ENCODE results near the gene C5AR1. TPM values are rescaled to one million over a fixed set of nuclear protein-coding genes. Genes with fewer than 3 reads are reported as not detected.
"Not testable (repeated sequence)": the region's sequence is repeated elsewhere in the genome, so short reads cannot be mapped to it uniquely, and the experiment has no call there.

C5AR1 gene
- total RNA-seq, 2 donors from 2014 or later, result 2.2 to 11.3 TPM

GRCh38 chr19:47324502-47324901, 14.8 kb downstream of the C5AR1 start:
- Mint-ChIP-seq H3K27ac (no peak overlapping the region), H3K36me3 (ENCODE audit: low read depth) (no peaks in the 10 kb centered on the region), H3K4me3 (no peak overlapping the region), H3K4me1 (peaks cover 2% of the 10 kb centered on the region), H3K27me3 (peaks cover 22% of the 10 kb centered on the region)
- DNase-seq, result no peak
- no peaks in the 10 kb centered on the region for H3K9me3 ChIP-seq (ENCODE audit: control insufficient read depth, low read length, poor library complexity, severe bottlenecking)
- ATAC-seq, result peak; percentile 32

GRCh38 chr19:47330466-47330869, 20.8 kb downstream of the C5AR1 start:
- no peak for DNase-seq
- Mint-ChIP-seq H3K27ac (peak overlapping the region; percentile 82), H3K4me1 (peaks cover 2% of the 10 kb centered on the region), H3K27me3 (peaks cover 13% of the 10 kb centered on the region), H3K4me3 (no peak overlapping the region), H3K36me3 (ENCODE audit: low read depth) (no peaks in the 10 kb centered on the region)
- no peaks in the 10 kb centered on the region for H3K9me3 ChIP-seq (ENCODE audit: control insufficient read depth, low read length, poor library complexity, severe bottlenecking)
- ATAC-seq, result no peak

- ATAC-seq (no peak), DNase-seq (no peak)
- H3K4me3 Mint-ChIP-seq, result no peak overlapping the region
- no peaks in the 10 kb centered on the region for H3K9me3 ChIP-seq (ENCODE audit: control insufficient read depth, low read length, poor library complexity, severe bottlenecking)
- H3K27ac Mint-ChIP-seq, result no peak overlapping the region
- H3K27me3 Mint-ChIP-seq, result peaks cover 13% of the 10 kb centered on the region
- H3K36me3 Mint-ChIP-seq (ENCODE audit: low read depth), result no peaks in the 10 kb centered on the region
- peaks cover 7% of the 10 kb centered on the region for H3K4me1 Mint-ChIP-seq
Observed at GRCh38 chr19:47331490-47331889, 21.8 kb downstream of the C5AR1 start.

- DNase-seq (no peak), ATAC-seq (no peak)
- Mint-ChIP-seq H3K27me3 (peaks cover 13% of the 10 kb centered on the region), H3K36me3 (ENCODE audit: low read depth) (no peaks in the 10 kb centered on the region), H3K4me1 (peaks cover 10% of the 10 kb centered on the region), H3K4me3 (no peak within 1 kb of the TSS), H3K27ac (no peak within 1 kb of the TSS)
- H3K9me3 ChIP-seq (ENCODE audit: control insufficient read depth, low read length, poor library complexity, severe bottlenecking), result no peaks in the 10 kb centered on the region
Observed at GRCh38 chr19:47331931-47332547, 22.4 kb downstream of the C5AR1 start, which contains the start of gene C5AR2. Gene C5AR2, plus strand, starts transcription at chr19:47332175. Its CDS starts 8,625 bp downstream, at chr19:47340800.

- not testable (repeated sequence) for H3K27me3 Mint-ChIP-seq, H3K27ac Mint-ChIP-seq
Observed at GRCh38 chr19:47336765-47337718, 27.4 kb downstream of the C5AR1 start.

GRCh38 chr19:47339196-47339880, 29.7 kb downstream of the C5AR1 start:
- H3K9me3 ChIP-seq (ENCODE audit: control insufficient read depth, low read length, poor library complexity, severe bottlenecking), result no peaks in the 10 kb centered on the region
- no peaks in the 10 kb centered on the region for H3K27me3 Mint-ChIP-seq
- H3K36me3 Mint-ChIP-seq (ENCODE audit: low read depth), result peaks cover 2% of the 10 kb centered on the region
- peaks cover 8% of the 10 kb centered on the region for H3K4me1 Mint-ChIP-seq
- ATAC-seq, result no peak
- H3K4me3 Mint-ChIP-seq, result no peak overlapping the region
- DNase-seq, result no peak
- no peak overlapping the region for H3K27ac Mint-ChIP-seq

More at GRCh38 chr19:47336765-47337718, 27.4 kb downstream of the C5AR1 start:
- H3K4me3 Mint-ChIP-seq; H3K4me1 Mint-ChIP-seq; DNase-seq; H3K9me3 ChIP-seq (ENCODE audit: control insufficient read depth, low read length, poor library complexity, severe bottlenecking); H3K36me3 Mint-ChIP-seq (ENCODE audit: low read depth): not testable (repeated sequence)
- ATAC-seq, result peak; percentile 52

GRCh38 chr19:47340477-47341208, 31.0 kb downstream of the C5AR1 start:
- H3K4me1 Mint-ChIP-seq, result peaks cover 8% of the 10 kb centered on the region
- H3K27me3 Mint-ChIP-seq, result no peaks in the 10 kb centered on the region
- no peaks in the 10 kb centered on the region for H3K9me3 ChIP-seq (ENCODE audit: control insufficient read depth, low read length, poor library complexity, severe bottlenecking)
- no peak overlapping the region for H3K27ac Mint-ChIP-seq
- H3K36me3 Mint-ChIP-seq (ENCODE audit: low read depth), result peaks cover 2% of the 10 kb centered on the region
- no peak for DNase-seq
- no peak overlapping the region for H3K4me3 Mint-ChIP-seq
- ATAC-seq, result no peak

- H3K36me3 Mint-ChIP-seq (ENCODE audit: low read depth), result peaks cover 2% of the 10 kb centered on the region
- H3K27ac Mint-ChIP-seq, result no peak overlapping the region
- H3K27me3 Mint-ChIP-seq, result no peaks in the 10 kb centered on the region
Observed at GRCh38 chr19:47341734-47342133, 32.1 kb downstream of the C5AR1 start.

GRCh38 chr19:47343194-47343802, 33.6 kb downstream of the C5AR1 start:
- no peaks in the 10 kb centered on the region for H3K27me3 Mint-ChIP-seq
- no peaks in the 10 kb centered on the region for H3K9me3 ChIP-seq (ENCODE audit: control insufficient read depth, low read length, poor library complexity, severe bottlenecking)
- DNase-seq, result no peak
- no peak for ATAC-seq
- H3K27ac Mint-ChIP-seq, result no peak overlapping the region
- H3K4me1 Mint-ChIP-seq, result no peaks in the 10 kb centered on the region
- H3K36me3 Mint-ChIP-seq (ENCODE audit: low read depth), result peaks cover 2% of the 10 kb centered on the region
- H3K4me3 Mint-ChIP-seq, result no peak overlapping the region

More at GRCh38 chr19:47341734-47342133, 32.1 kb downstream of the C5AR1 start:
- ATAC-seq (no peak), DNase-seq (no peak)
- H3K4me3 Mint-ChIP-seq, result no peak overlapping the region
- no peaks in the 10 kb centered on the region for H3K9me3 ChIP-seq (ENCODE audit: control insufficient read depth, low read length, poor library complexity, severe bottlenecking)
- H3K4me1 Mint-ChIP-seq, result peaks cover under 1% of the 10 kb centered on the region

GRCh38 chr19:47344425-47344824, 34.8 kb downstream of the C5AR1 start:
- Mint-ChIP-seq H3K4me3 (no peak overlapping the region), H3K36me3 (ENCODE audit: low read depth) (peaks cover 2% of the 10 kb centered on the region), H3K4me1 (peaks cover 7% of the 10 kb centered on the region), H3K27me3 (no peaks in the 10 kb centered on the region), H3K27ac (no peak overlapping the region)
- ATAC-seq (no peak), DNase-seq (no peak)
- no peaks in the 10 kb centered on the region for H3K9me3 ChIP-seq (ENCODE audit: control insufficient read depth, low read length, poor library complexity, severe bottlenecking)

- peaks cover 20% of the 10 kb centered on the region for H3K4me1 Mint-ChIP-seq
- ATAC-seq; H3K27ac Mint-ChIP-seq; DNase-seq; H3K9me3 ChIP-seq (ENCODE audit: control insufficient read depth, low read length, poor library complexity, severe bottlenecking); H3K36me3 Mint-ChIP-seq (ENCODE audit: low read depth); H3K27me3 Mint-ChIP-seq; H3K4me3 Mint-ChIP-seq: not testable (repeated sequence)
Observed at GRCh38 chr19:47346024-47346423, 36.4 kb downstream of the C5AR1 start.

Measured in T-helper 17 cell (primary cell).